ENCODE data around the gene CFAP99. TPM values are rescaled to one million over a fixed set of nuclear protein-coding genes. Genes with fewer than 3 reads are reported as not detected.
"Not testable (repeated sequence)": the region's sequence is repeated elsewhere in the genome, so short reads cannot be mapped to it uniquely, and the experiment has no call there.

Gene CFAP99
- total RNA-seq, 1 donor from 2014 or later = not detected

DNA sequence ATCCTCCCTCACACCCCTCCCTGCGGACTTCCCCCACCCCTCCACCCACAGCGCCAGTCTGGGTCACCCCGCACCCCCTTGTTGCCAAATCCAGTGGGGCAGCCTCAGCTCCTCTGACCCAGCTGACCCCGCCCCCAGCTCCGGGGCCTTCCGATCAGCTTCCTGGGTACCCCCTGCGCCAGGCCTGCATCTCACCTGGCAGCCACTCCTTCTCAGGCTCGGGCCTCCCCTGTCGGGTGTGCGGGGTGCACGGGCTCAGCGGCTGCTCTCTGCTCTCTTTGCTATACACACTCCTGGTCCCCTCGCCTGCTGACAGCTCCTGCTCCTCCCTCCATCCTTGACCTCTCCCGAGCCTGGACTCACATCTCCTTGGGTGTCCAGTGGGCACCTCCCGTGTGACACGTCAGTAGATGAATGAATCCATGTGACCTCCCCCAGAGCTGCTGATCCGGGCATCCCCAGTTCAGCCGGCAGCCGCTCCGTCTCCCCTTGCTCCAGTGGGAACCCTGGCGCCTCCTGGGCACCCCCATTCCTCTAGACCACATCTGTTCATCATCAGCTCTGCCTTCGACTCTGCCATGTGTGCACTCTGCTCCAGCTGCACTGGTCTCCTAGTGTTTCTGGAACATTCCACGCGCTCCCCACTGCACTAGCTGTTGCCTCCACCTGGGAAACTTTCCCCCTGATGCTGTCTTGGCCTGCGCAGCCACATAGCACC is 9.9 kb downstream of the CFAP99 start:
- no peak for DNase-seq (ENCODE audit: extremely low spot score, unreplicated experiment)
- Mint-ChIP-seq H3K27me3 (ENCODE audit: unreplicated experiment) (peaks cover 8% of the 10 kb centered on the region), H3K27ac (ENCODE audit: unreplicated experiment) (no peak overlapping the region), H3K4me1 (ENCODE audit: unreplicated experiment) (peaks cover 3% of the 10 kb centered on the region), H3K4me3 (ENCODE audit: unreplicated experiment) (no peak overlapping the region), H3K9me3 (ENCODE audit: unreplicated experiment) (no peaks in the 10 kb centered on the region), H3K36me3 (ENCODE audit: unreplicated experiment) (no peaks in the 10 kb centered on the region)
- TF ChIP-seq, protein P1, sequence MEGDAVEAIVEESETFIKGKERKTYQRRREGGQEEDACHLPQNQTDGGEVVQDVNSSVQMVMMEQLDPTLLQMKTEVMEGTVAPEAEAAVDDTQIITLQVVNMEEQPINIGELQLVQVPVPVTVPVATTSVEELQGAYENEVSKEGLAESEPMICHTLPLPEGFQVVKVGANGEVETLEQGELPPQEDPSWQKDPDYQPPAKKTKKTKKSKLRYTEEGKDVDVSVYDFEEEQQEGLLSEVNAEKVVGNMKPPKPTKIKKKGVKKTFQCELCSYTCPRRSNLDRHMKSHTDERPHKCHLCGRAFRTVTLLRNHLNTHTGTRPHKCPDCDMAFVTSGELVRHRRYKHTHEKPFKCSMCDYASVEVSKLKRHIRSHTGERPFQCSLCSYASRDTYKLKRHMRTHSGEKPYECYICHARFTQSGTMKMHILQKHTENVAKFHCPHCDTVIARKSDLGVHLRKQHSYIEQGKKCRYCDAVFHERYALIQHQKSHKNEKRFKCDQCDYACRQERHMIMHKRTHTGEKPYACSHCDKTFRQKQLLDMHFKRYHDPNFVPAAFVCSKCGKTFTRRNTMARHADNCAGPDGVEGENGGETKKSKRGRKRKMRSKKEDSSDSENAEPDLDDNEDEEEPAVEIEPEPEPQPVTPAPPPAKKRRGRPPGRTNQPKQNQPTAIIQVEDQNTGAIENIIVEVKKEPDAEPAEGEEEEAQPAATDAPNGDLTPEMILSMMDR (IDR thresholded peaks at IDR 0.05) = no peak

- H3K4me3 Mint-ChIP-seq (ENCODE audit: unreplicated experiment); H3K27ac Mint-ChIP-seq (ENCODE audit: unreplicated experiment); H3K4me1 Mint-ChIP-seq (ENCODE audit: unreplicated experiment); DNase-seq (ENCODE audit: extremely low spot score, unreplicated experiment); H3K9me3 Mint-ChIP-seq (ENCODE audit: unreplicated experiment); H3K36me3 Mint-ChIP-seq (ENCODE audit: unreplicated experiment); H3K27me3 Mint-ChIP-seq (ENCODE audit: unreplicated experiment): not testable (repeated sequence)
Observed at GRCh38 chr4:2429945-2430757, 11.4 kb downstream of the CFAP99 start.

DNA sequence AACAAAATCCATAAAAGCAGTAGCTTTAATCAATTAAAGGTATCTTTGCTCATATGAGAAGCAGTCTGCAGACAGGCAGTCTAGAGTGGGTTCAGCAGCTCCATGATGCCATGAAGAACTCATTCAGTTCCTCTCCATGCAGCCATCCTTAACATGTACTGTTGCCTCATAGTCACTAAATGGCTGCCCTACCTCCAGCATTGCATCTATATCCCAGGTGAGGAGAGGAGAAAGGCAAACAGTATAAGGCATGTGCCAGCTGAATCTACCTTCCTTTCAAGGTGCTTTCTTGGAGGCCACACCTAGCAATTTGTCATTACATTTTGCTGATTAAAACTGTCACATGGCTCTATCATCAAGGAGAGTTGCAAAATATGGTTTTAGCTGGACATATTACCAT is 13.2 kb downstream of the CFAP99 start:
- Mint-ChIP-seq H3K9me3 (ENCODE audit: unreplicated experiment) (no peaks in the 10 kb centered on the region), H3K36me3 (ENCODE audit: unreplicated experiment) (no peaks in the 10 kb centered on the region), H3K4me3 (ENCODE audit: unreplicated experiment) (no peak overlapping the region), H3K27ac (ENCODE audit: unreplicated experiment) (no peak overlapping the region), H3K4me1 (ENCODE audit: unreplicated experiment) (peaks cover 3% of the 10 kb centered on the region), H3K27me3 (ENCODE audit: unreplicated experiment) (peaks cover 8% of the 10 kb centered on the region)
- TF ChIP-seq, protein P1 (IDR thresholded peaks at IDR 0.05) = no peak
- DNase-seq (ENCODE audit: extremely low spot score, unreplicated experiment) = no peak

DNA sequence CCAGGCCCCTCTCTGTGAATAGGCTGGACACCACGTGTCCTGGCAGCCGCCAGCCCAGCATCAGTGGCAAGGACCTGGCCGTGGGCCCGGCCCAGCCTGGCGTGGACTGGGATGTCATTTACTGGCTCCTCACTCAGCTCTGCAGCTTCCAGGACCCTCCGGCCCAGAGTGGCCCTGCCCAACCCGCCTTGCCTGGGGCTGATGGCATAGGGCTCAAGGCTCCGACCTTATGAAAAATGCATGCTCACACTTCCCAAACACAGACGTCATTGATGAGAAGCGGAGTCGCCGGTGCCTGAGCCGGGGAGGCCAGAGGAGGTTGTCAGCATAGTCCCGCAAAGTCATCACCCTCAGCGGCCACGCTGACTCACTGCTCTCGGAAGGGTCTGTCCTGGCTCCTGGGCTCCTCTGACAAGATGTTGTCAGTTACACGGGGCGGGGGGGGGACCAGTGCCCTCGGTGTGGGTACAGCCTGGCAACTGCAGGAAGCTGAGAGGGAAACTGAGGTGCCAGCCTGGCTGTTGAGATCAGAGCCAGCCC is 14.3 kb downstream of the CFAP99 start:
- H3K27ac Mint-ChIP-seq (ENCODE audit: unreplicated experiment) = no peak overlapping the region
- H3K4me1 Mint-ChIP-seq (ENCODE audit: unreplicated experiment) = peaks cover 3% of the 10 kb centered on the region
- peaks cover 8% of the 10 kb centered on the region for H3K27me3 Mint-ChIP-seq (ENCODE audit: unreplicated experiment)
- TF ChIP-seq, protein P1 (IDR thresholded peaks at IDR 0.05) = no peak
- no peaks in the 10 kb centered on the region for H3K36me3 Mint-ChIP-seq (ENCODE audit: unreplicated experiment)
- no peak for DNase-seq (ENCODE audit: extremely low spot score, unreplicated experiment)
- H3K4me3 Mint-ChIP-seq (ENCODE audit: unreplicated experiment) = no peak overlapping the region
- no peaks in the 10 kb centered on the region for H3K9me3 Mint-ChIP-seq (ENCODE audit: unreplicated experiment)

- no peak overlapping the region for H3K4me3 Mint-ChIP-seq (ENCODE audit: unreplicated experiment)
- no peaks in the 10 kb centered on the region for H3K9me3 Mint-ChIP-seq (ENCODE audit: unreplicated experiment)
- H3K27me3 Mint-ChIP-seq (ENCODE audit: unreplicated experiment) = peaks cover 6% of the 10 kb centered on the region
- no peaks in the 10 kb centered on the region for H3K36me3 Mint-ChIP-seq (ENCODE audit: unreplicated experiment)
- TF ChIP-seq, protein P1 (IDR thresholded peaks at IDR 0.05) = no peak
- H3K4me1 Mint-ChIP-seq (ENCODE audit: unreplicated experiment) = peaks cover 3% of the 10 kb centered on the region
- no peak overlapping the region for H3K27ac Mint-ChIP-seq (ENCODE audit: unreplicated experiment)
- no peak for DNase-seq (ENCODE audit: extremely low spot score, unreplicated experiment)
Observed at GRCh38 chr4:2433609-2434350, 15.0 kb downstream of the CFAP99 start.

Measured in osteocyte (in vitro differentiated cells).